HG02678 (cell line): ENCODE measurements around the gene DBX2.
"Not testable (repeated sequence)": the region's sequence is repeated elsewhere in the genome, so short reads cannot be mapped to it uniquely, and the experiment has no call there.

Experiments used
- ATAC-seq: cut with Tn5 transposase; IDR thresholded peaks from one replicate; pipeline ENCODE4 v1.9.1; 2021; ENCODE audit warnings: mild to moderate bottlenecking, moderate library complexity; ENCODE audit not compliant: unreplicated experiment

Gene DBX2

GRCh38 chr12:45050751-45051571 lies at the start of gene DBX2:
Gene DBX2 (minus strand): TSS chr12:45051099. CDS start chr12:45050927, 172 bp downstream.
- ATAC-seq: no peak

- no peak for ATAC-seq
These were observed 47.9 kb upstream of the DBX2 start for GRCh38 chr12:45098766-45099165.

- not testable (repeated sequence) for ATAC-seq
These were observed 44.5 kb upstream of the DBX2 start for GRCh38 chr12:45095417-45095816.

GRCh38 chr12:45093051-45093450 lies 42.2 kb upstream of the DBX2 start:
- no peak for ATAC-seq

- ATAC-seq: no peak
These were observed 38.6 kb upstream of the DBX2 start for GRCh38 chr12:45089411-45090075.

GRCh38 chr12:45088608-45089007 lies 37.7 kb upstream of the DBX2 start:
- ATAC-seq: no peak

GRCh38 chr12:45084248-45084647 lies 33.3 kb upstream of the DBX2 start:
- ATAC-seq: not testable (repeated sequence)

GRCh38 chr12:45077251-45077650 lies 26.4 kb upstream of the DBX2 start:
- ATAC-seq: no peak

- ATAC-seq: no peak
These were observed 25.6 kb upstream of the DBX2 start for GRCh38 chr12:45076417-45077026.

- no peak for ATAC-seq
These were observed 24.8 kb upstream of the DBX2 start for GRCh38 chr12:45075587-45076282.

GRCh38 chr12:45065125-45065626 lies 14.3 kb upstream of the DBX2 start:
- ATAC-seq: no peak

GRCh38 chr12:45060976-45061375 lies 10.1 kb upstream of the DBX2 start:
- no peak for ATAC-seq

- no peak for ATAC-seq
These were observed 750 bp upstream of the DBX2 start for GRCh38 chr12:45051572-45052125.

- no peak for ATAC-seq
These were observed 768 bp downstream of the DBX2 start for GRCh38 chr12:45049912-45050750.

- ATAC-seq: no peak
These were observed 8.3 kb downstream of the DBX2 start for GRCh38 chr12:45042599-45042998.

GRCh38 chr12:45040977-45041376 lies 9.9 kb downstream of the DBX2 start:
- ATAC-seq: no peak

- ATAC-seq: no peak
These were observed 11.1 kb downstream of the DBX2 start for GRCh38 chr12:45039757-45040156.

GRCh38 chr12:45034861-45035265 lies 16.0 kb downstream of the DBX2 start:
- no peak for ATAC-seq

- no peak for ATAC-seq
These were observed 33.0 kb downstream of the DBX2 start for GRCh38 chr12:45017916-45018315.

- no peak for ATAC-seq
These were observed 36.5 kb downstream of the DBX2 start for GRCh38 chr12:45014396-45014795.
